Measurements from ENCODE around the gene MTURN. TPM values are rescaled to one million over a fixed set of nuclear protein-coding genes. Genes with fewer than 3 reads are reported as not detected.
A peak's percentile ranks its signal among the peaks of the same experiment; 100 is the strongest.

The MTURN gene
- total and polyA plus RNA-seq, 9 of the 15 experiments (the other 6 are each of a cell fraction or from before 2014, with no cell fraction given): 0.94 to 14.8 (median 6.4) TPM

DNA sequence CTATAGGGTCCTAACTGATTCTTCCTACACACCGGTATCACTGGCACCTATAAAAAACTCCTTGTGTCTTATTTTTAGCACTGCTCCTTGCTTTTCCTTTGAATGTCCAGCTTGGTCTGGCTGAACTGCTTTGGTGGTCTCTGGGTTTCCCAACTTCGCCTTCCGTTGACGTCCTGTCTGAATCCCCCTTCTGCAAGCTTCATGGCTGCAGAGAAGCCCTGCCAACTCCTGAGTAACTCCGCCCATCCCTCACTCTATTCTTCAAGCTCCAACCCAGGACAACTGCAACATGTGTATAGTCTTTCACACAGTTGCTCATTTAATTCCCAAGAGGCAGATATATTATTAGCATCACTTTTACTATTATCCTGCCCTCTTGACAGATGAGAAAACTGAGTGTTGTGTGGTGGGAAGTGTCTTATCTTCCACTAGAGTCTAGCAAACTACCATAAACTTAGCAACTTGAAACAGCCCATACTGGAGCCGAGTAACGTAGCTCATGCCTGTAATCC is 40.9 kb downstream of the MTURN start:
- POLR2A ChIA-PET: interaction anchor here (1.1 to 1.6 kb wide), 2 partner anchors 12 to 31 kb away, joined by 3 to 7 read pairs; no protein-coding TSS in a partner anchor
- H3K9ac ChIP-seq (ENCODE audit: insufficient read depth in 1 of 2, low read depth in 2 of 2, low read length in 2 of 2): no peak overlapping the region

DNA sequence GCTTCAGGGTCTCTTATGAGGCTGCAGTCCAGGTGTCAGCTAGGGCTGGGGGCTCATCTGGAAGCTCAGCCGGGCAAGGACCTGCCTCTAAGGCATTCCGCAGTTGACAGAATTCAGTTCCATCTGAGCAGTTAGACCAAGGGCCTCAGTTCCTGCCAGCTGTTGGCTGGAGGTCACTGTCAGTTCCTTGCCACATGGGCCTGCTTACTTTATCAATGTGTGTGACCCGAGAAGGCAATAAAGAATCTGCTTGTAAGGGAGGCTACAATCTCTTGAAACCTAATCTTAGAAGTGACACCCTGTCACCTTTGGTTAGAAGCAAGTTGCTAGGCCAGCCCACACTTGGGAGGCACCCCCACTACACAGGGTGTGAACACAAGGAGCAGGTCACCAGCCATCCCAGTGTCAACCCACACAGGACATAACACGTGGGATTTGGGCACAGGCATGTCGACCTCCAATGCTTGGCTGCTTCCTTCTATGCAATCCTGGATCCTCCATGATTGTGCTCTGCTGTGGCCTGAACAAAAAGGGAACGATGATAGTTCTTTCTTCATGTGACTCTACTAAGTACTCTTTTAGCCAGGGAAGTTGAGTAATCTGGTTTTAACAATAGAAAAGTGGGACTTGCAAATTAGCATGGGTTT is 41.8 kb downstream of the MTURN start:
- H3K4me3 ChIP-seq: no peak overlapping the region
- H2AFZ ChIP-seq (ENCODE audit: low read depth, low read length): no peak overlapping the region
- H3K27me3 ChIP-seq (ENCODE audit: control insufficient read depth in 2 of 2, insufficient read depth in 2 of 2, low read length in 2 of 2): peaks cover 0 to 33% of the 10 kb centered on the region in 2 experiments; a peak in 2 of 5 replicates
- TF ChIP-seq MCM5 (IDR thresholded peaks at IDR 0.05; ENCODE audit: low read depth) (no peak), PRMT5 (CRISPR knock-in tag; IDR thresholded peaks at IDR 0.05) (no peak), ZNF589 (CRISPR knock-in tag; IDR thresholded peaks at IDR 0.05; ENCODE audit: low read depth) (no peak), SMC3 (conservative IDR thresholded peaks at IDR 0.05; ENCODE audit: insufficient read depth, low read depth, low read length) (no peak), HLTF (IDR thresholded peaks at IDR 0.05) (no peak), MYC (IDR thresholded peaks at IDR 0.05; ENCODE audit: low read depth, low read length) (no peak), MYC (CRISPR knock-in tag; IDR thresholded peaks at IDR 0.05; ENCODE audit: borderline replicate concordance, low read depth) (no peak)
- intact Hi-C loops (cut with micrococcal nuclease): no loop called here
- in situ Hi-C loops (cut with MboI): no loop called here
- no peak overlapping the region for H3K4me2 ChIP-seq (ENCODE audit: insufficient read depth, low read length)
- ATAC-seq (no peak; the same call in 2 of the 3 replicates), DNase-seq (ENCODE audit: extremely low read depth in 1 of 4, low spot score in 3 of 4) (no peak), FAIRE-seq (no peak)
- H3K4me1 ChIP-seq (replicated peaks in 1 of 2; ENCODE audit: control insufficient read depth in 2 of 2, insufficient read depth in 2 of 2, low read length in 2 of 2): peaks cover 0 to 8% of the 10 kb centered on the region in 2 experiments; a peak in 2 of 5 replicates
- ChIA-PET CTCF (ENCODE audit: low intra/inter-chr PET ratio) (no interaction called here), POLR2A (interaction anchor here (1.6 kb wide), 1 partner anchor 13 kb away, joined by 7 read pairs; no protein-coding TSS in a partner anchor)
- peak overlapping the region in 1 of 2 experiments; percentile 32; a peak in 1 of 4 replicates for H3K9ac ChIP-seq (ENCODE audit: insufficient read depth in 1 of 2, low read depth in 2 of 2, low read length in 2 of 2)
- no peaks in the 10 kb centered on the region for H3K9me3 ChIP-seq (replicated peaks; ENCODE audit: control insufficient read depth, insufficient read depth, low read depth, low read length)
- no peaks in the 10 kb centered on the region for H4K20me1 ChIP-seq (replicated peaks; ENCODE audit: control insufficient read depth, insufficient read depth, low read length)
- H3K36me3 ChIP-seq (ENCODE audit: control insufficient read depth, insufficient read depth, low read length): no peaks in the 10 kb centered on the region
- no peaks in the 10 kb centered on the region for H3K9me1 ChIP-seq (ENCODE audit: control insufficient read depth, insufficient read depth, low read length)
- BruUV-seq (replicated peaks): no TSS peak
- 10% methylated on average over 6 of the region's 6 CpGs for WGBS (ENCODE audit: insufficient coverage, low coverage, missing lambda C conversion rate)
- H3K27ac ChIP-seq (ENCODE audit: extremely low read depth, low read depth, low read length): no peak overlapping the region
- H3K79me2 ChIP-seq (ENCODE audit: control insufficient read depth, insufficient read depth, low read length): no peaks in the 10 kb centered on the region

More for the DNA sequence above, 40.9 kb downstream of the MTURN start:
- TF ChIP-seq RBM39 (optimal IDR thresholded peaks at IDR 0.05; ENCODE audit: low read depth, low read length): no peak
- no peak for TF ChIP-seq ZNF699 (CRISPR knock-in tag; IDR thresholded peaks at IDR 0.05; ENCODE audit: insufficient replicate concordance)
- no peak for TF ChIP-seq SAP30 (IDR thresholded peaks at IDR 0.05; ENCODE audit: borderline replicate concordance, insufficient read depth, low read depth, low read length, poor library complexity, severe bottlenecking)
- TF ChIP-seq, protein P1, sequence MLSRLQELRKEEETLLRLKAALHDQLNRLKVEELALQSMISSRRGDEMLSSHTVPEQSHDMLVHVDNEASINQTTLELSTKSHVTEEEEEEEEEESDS (CRISPR knock-in tag; IDR thresholded peaks at IDR 0.05): no peak
- ATAC-seq (no peak), DNase-seq (ENCODE audit: extremely low read depth in 1 of 4, low spot score in 3 of 4) (no peak), FAIRE-seq (no peak)
- Histone ChIP-seq H3K79me2 (ENCODE audit: control insufficient read depth, insufficient read depth, low read length) (no peaks in the 10 kb centered on the region), H3K4me1 (replicated peaks in 1 of 2; ENCODE audit: control insufficient read depth in 2 of 2, insufficient read depth in 2 of 2, low read length in 2 of 2) (peaks cover 0 to 10% of the 10 kb centered on the region in 2 experiments; a peak in 2 of 5 replicates), H3K36me3 (ENCODE audit: control insufficient read depth, insufficient read depth, low read length) (no peaks in the 10 kb centered on the region), H3K9me3 (replicated peaks; ENCODE audit: control insufficient read depth, insufficient read depth, low read depth, low read length) (no peaks in the 10 kb centered on the region), H3K9me1 (ENCODE audit: control insufficient read depth, insufficient read depth, low read length) (no peaks in the 10 kb centered on the region), H3K27me3 (ENCODE audit: control insufficient read depth in 2 of 2, insufficient read depth in 2 of 2, low read length in 2 of 2) (peaks cover 2 to 35% of the 10 kb centered on the region in 2 experiments; a peak in 3 of 5 replicates), H4K20me1 (replicated peaks; ENCODE audit: control insufficient read depth, insufficient read depth, low read length) (no peaks in the 10 kb centered on the region), H3K4me3 (no peak overlapping the region), H3K27ac (ENCODE audit: extremely low read depth, low read depth, low read length) (no peak overlapping the region), H2AFZ (ENCODE audit: low read depth, low read length) (no peak overlapping the region), H3K4me2 (ENCODE audit: insufficient read depth, low read length) (no peak overlapping the region)
- BruUV-seq (replicated peaks): no TSS peak
- CTCF ChIA-PET (ENCODE audit: low intra/inter-chr PET ratio): no interaction called here
- 14% methylated on average over 7 of the region's 7 CpGs for WGBS (ENCODE audit: insufficient coverage, low coverage, missing lambda C conversion rate)
- in situ Hi-C loops (cut with MboI): no loop called here
- intact Hi-C loops (cut with micrococcal nuclease): no loop called here
